ENCODE results near the gene MYO9A.

The MYO9A gene

DNA sequence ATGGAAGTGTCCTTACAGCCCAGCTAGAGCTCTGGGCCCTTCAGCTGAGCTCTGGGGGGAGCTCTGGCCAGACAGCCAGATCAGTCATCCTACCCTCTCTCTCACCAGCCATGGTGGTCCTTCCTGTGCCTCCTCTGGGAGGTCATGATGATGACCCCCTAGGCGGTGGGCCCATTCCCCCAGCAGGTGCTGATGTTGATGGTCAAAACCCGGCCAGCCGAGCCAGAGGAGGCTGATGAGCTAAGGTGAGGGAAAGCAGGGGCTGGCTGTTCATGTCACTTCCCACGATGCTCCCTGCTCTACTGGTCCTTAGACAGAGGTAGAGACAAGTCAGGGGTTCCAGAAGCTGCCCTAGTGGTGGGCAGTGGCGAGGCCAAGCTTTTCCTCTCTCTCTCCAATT, 44.6 kb upstream of the MYO9A start:
- H3K18ac ChIP-seq (ENCODE audit: low read length) = no peak overlapping the region
- DNase-seq = no peak
- H3K27me3 ChIP-seq (ENCODE audit: insufficient read depth, low read length, poor library complexity) = no peaks in the 10 kb centered on the region
- no peak overlapping the region for H4K5ac ChIP-seq (ENCODE audit: low read length)
- no peak overlapping the region for H4K8ac ChIP-seq (ENCODE audit: low read depth, low read length)
- WGBS (ENCODE audit: extremely low coverage, insufficient coverage, low lambda C conversion rate) = no CpG with 5 or more reads among the region's 5 CpGs
- H3K4me1 ChIP-seq (ENCODE audit: control insufficient read depth, low read depth, low read length) = no peaks in the 10 kb centered on the region
- H3K79me2 ChIP-seq (ENCODE audit: control insufficient read depth, insufficient read depth, low read length) = no peaks in the 10 kb centered on the region
- no peak overlapping the region for H3K56ac ChIP-seq (ENCODE audit: low read length)
- H3K4ac ChIP-seq (ENCODE audit: low read depth, low read length) = no peak overlapping the region
- H3K4me3 ChIP-seq (ENCODE audit: low read length) = no peak overlapping the region
- H3K79me1 ChIP-seq (ENCODE audit: low read length) = no peaks in the 10 kb centered on the region
- no peak overlapping the region for H2BK120ac ChIP-seq (ENCODE audit: low read depth, low read length)
- no peak overlapping the region for H2BK15ac ChIP-seq (replicated peaks; ENCODE audit: low read depth)
- H3K4me2 ChIP-seq (ENCODE audit: low read length) = no peak overlapping the region
- no peak overlapping the region for H2AK5ac ChIP-seq (ENCODE audit: low read length)
- H3K23ac ChIP-seq (ENCODE audit: low read length) = no peak overlapping the region
- no peaks in the 10 kb centered on the region for H3K36me3 ChIP-seq (ENCODE audit: control insufficient read depth, insufficient read depth, low read length)
- no peak overlapping the region for H2BK5ac ChIP-seq (ENCODE audit: low read length)
- H3K9ac ChIP-seq (ENCODE audit: low read length) = no peak overlapping the region
- no peak overlapping the region for H3K27ac ChIP-seq (ENCODE audit: low read depth, low read length)

DNA sequence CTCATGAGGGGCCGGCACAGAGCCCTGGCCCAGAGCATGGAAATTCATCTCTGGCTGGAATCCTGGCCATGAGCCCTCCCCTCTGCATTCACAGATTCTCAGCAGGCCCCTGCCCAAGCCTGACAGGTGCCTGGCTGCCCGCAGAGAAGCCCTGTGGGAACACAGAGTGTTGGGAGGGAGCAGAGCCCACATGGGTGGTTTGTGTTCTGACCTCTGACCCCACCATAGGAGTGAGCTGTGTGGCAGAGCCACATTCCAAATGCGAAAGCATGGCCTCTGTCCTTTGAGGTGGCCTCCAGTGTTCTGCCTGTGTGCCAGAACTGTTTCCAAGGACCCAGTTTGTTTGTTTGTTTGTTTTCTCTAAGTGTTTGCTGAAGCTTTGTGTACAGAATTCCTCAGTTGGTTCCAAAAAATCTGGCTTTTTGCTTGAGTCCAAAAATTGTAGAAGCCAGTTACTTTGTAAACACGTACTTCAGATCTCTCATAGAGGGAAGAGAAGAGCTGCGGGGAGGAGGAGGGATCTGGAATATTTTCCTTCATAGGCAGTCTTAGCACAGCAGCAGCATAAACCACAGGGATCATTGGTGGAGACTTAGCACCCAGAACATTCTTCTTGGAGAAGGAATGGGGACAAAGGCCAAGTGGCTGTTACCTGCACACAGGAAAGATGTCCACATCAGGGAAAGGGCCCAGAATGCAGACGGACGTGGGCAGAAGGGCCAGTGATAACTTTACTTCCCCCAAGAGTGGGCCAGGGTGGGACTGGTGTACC, 43.6 kb upstream of the MYO9A start:
- no peak overlapping the region for H2AK5ac ChIP-seq (ENCODE audit: low read length)
- no peak for DNase-seq

GRCh38 chr15:72160696-72161245, 42.8 kb upstream of the MYO9A start:
- no peak for DNase-seq
- no CpG with 5 or more reads among the region's 5 CpGs for WGBS (ENCODE audit: extremely low coverage, insufficient coverage, low lambda C conversion rate)
- no peak overlapping the region for H2BK5ac ChIP-seq (ENCODE audit: low read length)

More for the DNA sequence above, 43.6 kb upstream of the MYO9A start:
- no peak overlapping the region for H3K23ac ChIP-seq (ENCODE audit: low read length)
- H2BK15ac ChIP-seq (replicated peaks; ENCODE audit: low read depth) = no peak overlapping the region
- H3K4me1 ChIP-seq (ENCODE audit: control insufficient read depth, low read depth, low read length) = no peaks in the 10 kb centered on the region
- H3K18ac ChIP-seq (ENCODE audit: low read length) = no peak overlapping the region
- H3K56ac ChIP-seq (ENCODE audit: low read length) = no peak overlapping the region
- no peak overlapping the region for H3K9ac ChIP-seq (ENCODE audit: low read length)
- no peaks in the 10 kb centered on the region for H3K79me1 ChIP-seq (ENCODE audit: low read length)
- H4K8ac ChIP-seq (ENCODE audit: low read depth, low read length) = no peak overlapping the region
- no peak overlapping the region for H3K4ac ChIP-seq (ENCODE audit: low read depth, low read length)
- H4K5ac ChIP-seq (ENCODE audit: low read length) = no peak overlapping the region
- no peak overlapping the region for H2BK5ac ChIP-seq (ENCODE audit: low read length)
- H3K27ac ChIP-seq (ENCODE audit: low read depth, low read length) = no peak overlapping the region
- no peak overlapping the region for H3K4me2 ChIP-seq (ENCODE audit: low read length)
- H3K4me3 ChIP-seq (ENCODE audit: low read length) = no peak overlapping the region
- WGBS (ENCODE audit: extremely low coverage, insufficient coverage, low lambda C conversion rate) = no CpG with 5 or more reads among the region's 7 CpGs
- no peaks in the 10 kb centered on the region for H3K27me3 ChIP-seq (ENCODE audit: insufficient read depth, low read length, poor library complexity)
- H2BK120ac ChIP-seq (ENCODE audit: low read depth, low read length) = no peak overlapping the region
- H3K79me2 ChIP-seq (ENCODE audit: control insufficient read depth, insufficient read depth, low read length) = no peaks in the 10 kb centered on the region
- H3K36me3 ChIP-seq (ENCODE audit: control insufficient read depth, insufficient read depth, low read length) = no peaks in the 10 kb centered on the region

GRCh38 chr15:72156928-72157327, 39.0 kb upstream of the MYO9A start:
- no peaks in the 10 kb centered on the region for H3K27me3 ChIP-seq (ENCODE audit: insufficient read depth, low read length, poor library complexity)
- WGBS (ENCODE audit: extremely low coverage, insufficient coverage, low lambda C conversion rate) = no CpG with 5 or more reads among the region's 2 CpGs

More at GRCh38 chr15:72160696-72161245, 42.8 kb upstream of the MYO9A start:
- Histone ChIP-seq H3K27me3 (ENCODE audit: insufficient read depth, low read length, poor library complexity) (no peaks in the 10 kb centered on the region), H3K79me2 (ENCODE audit: control insufficient read depth, insufficient read depth, low read length) (no peaks in the 10 kb centered on the region), H3K4me1 (ENCODE audit: control insufficient read depth, low read depth, low read length) (no peaks in the 10 kb centered on the region), H3K18ac (ENCODE audit: low read length) (no peak overlapping the region), H2BK120ac (ENCODE audit: low read depth, low read length) (no peak overlapping the region), H2BK15ac (replicated peaks; ENCODE audit: low read depth) (no peak overlapping the region), H3K27ac (ENCODE audit: low read depth, low read length) (no peak overlapping the region), H3K4me3 (ENCODE audit: low read length) (no peak overlapping the region), H4K5ac (ENCODE audit: low read length) (no peak overlapping the region), H3K79me1 (ENCODE audit: low read length) (no peaks in the 10 kb centered on the region), H2AK5ac (ENCODE audit: low read length) (no peak overlapping the region), H3K4ac (ENCODE audit: low read depth, low read length) (no peak overlapping the region), H3K23ac (ENCODE audit: low read length) (no peak overlapping the region), H3K56ac (ENCODE audit: low read length) (no peak overlapping the region), H4K8ac (ENCODE audit: low read depth, low read length) (no peak overlapping the region), H3K4me2 (ENCODE audit: low read length) (no peak overlapping the region), H3K36me3 (ENCODE audit: control insufficient read depth, insufficient read depth, low read length) (no peaks in the 10 kb centered on the region), H3K9ac (ENCODE audit: low read length) (no peak overlapping the region)

GRCh38 chr15:72155635-72156616, 38.0 kb upstream of the MYO9A start:
- H4K5ac ChIP-seq (ENCODE audit: low read length) = no peak overlapping the region
- no peak overlapping the region for H2AK5ac ChIP-seq (ENCODE audit: low read length)
- no peak overlapping the region for H3K23ac ChIP-seq (ENCODE audit: low read length)
- H2BK5ac ChIP-seq (ENCODE audit: low read length) = no peak overlapping the region
- peak; percentile 87 for DNase-seq
- H2BK15ac ChIP-seq (replicated peaks; ENCODE audit: low read depth) = no peak overlapping the region
- H3K79me1 ChIP-seq (ENCODE audit: low read length) = no peaks in the 10 kb centered on the region
- no peaks in the 10 kb centered on the region for H3K27me3 ChIP-seq (ENCODE audit: insufficient read depth, low read length, poor library complexity)
- H3K9ac ChIP-seq (ENCODE audit: low read length) = peak overlapping the region; percentile 32
- H3K79me2 ChIP-seq (ENCODE audit: control insufficient read depth, insufficient read depth, low read length) = no peaks in the 10 kb centered on the region
- H2BK120ac ChIP-seq (ENCODE audit: low read depth, low read length) = no peak overlapping the region
- H3K4me3 ChIP-seq (ENCODE audit: low read length) = no peak overlapping the region
- H4K8ac ChIP-seq (ENCODE audit: low read depth, low read length) = no peak overlapping the region
- H3K4me1 ChIP-seq (ENCODE audit: control insufficient read depth, low read depth, low read length) = no peaks in the 10 kb centered on the region
- H3K18ac ChIP-seq (ENCODE audit: low read length) = no peak overlapping the region
- H3K4me2 ChIP-seq (ENCODE audit: low read length) = peak overlapping the region; percentile 6
- H3K56ac ChIP-seq (ENCODE audit: low read length) = peak overlapping the region; percentile 57
- H3K4ac ChIP-seq (ENCODE audit: low read depth, low read length) = no peak overlapping the region
- no CpG with 5 or more reads among the region's 19 CpGs for WGBS (ENCODE audit: extremely low coverage, insufficient coverage, low lambda C conversion rate)
- no peaks in the 10 kb centered on the region for H3K36me3 ChIP-seq (ENCODE audit: control insufficient read depth, insufficient read depth, low read length)
- no peak overlapping the region for H3K27ac ChIP-seq (ENCODE audit: low read depth, low read length)

More at GRCh38 chr15:72156928-72157327, 39.0 kb upstream of the MYO9A start:
- no peak overlapping the region for H3K4me2 ChIP-seq (ENCODE audit: low read length)
- H3K79me1 ChIP-seq (ENCODE audit: low read length) = no peaks in the 10 kb centered on the region
- H2BK5ac ChIP-seq (ENCODE audit: low read length) = no peak overlapping the region
- no peak overlapping the region for H3K27ac ChIP-seq (ENCODE audit: low read depth, low read length)
- DNase-seq = no peak
- H3K23ac ChIP-seq (ENCODE audit: low read length) = no peak overlapping the region
- H3K9ac ChIP-seq (ENCODE audit: low read length) = no peak overlapping the region
- no peaks in the 10 kb centered on the region for H3K4me1 ChIP-seq (ENCODE audit: control insufficient read depth, low read depth, low read length)
- no peaks in the 10 kb centered on the region for H3K79me2 ChIP-seq (ENCODE audit: control insufficient read depth, insufficient read depth, low read length)
- no peak overlapping the region for H3K56ac ChIP-seq (ENCODE audit: low read length)
- H2AK5ac ChIP-seq (ENCODE audit: low read length) = no peak overlapping the region
- H3K4me3 ChIP-seq (ENCODE audit: low read length) = no peak overlapping the region
- no peak overlapping the region for H4K5ac ChIP-seq (ENCODE audit: low read length)
- H3K4ac ChIP-seq (ENCODE audit: low read depth, low read length) = no peak overlapping the region
- H2BK120ac ChIP-seq (ENCODE audit: low read depth, low read length) = no peak overlapping the region
- H3K36me3 ChIP-seq (ENCODE audit: control insufficient read depth, insufficient read depth, low read length) = no peaks in the 10 kb centered on the region
- H4K8ac ChIP-seq (ENCODE audit: low read depth, low read length) = no peak overlapping the region
- no peak overlapping the region for H2BK15ac ChIP-seq (replicated peaks; ENCODE audit: low read depth)
- H3K18ac ChIP-seq (ENCODE audit: low read length) = no peak overlapping the region

Measured in mesendoderm (in vitro differentiated cells).